Testis (tissue), 2 donors: ENCODE results near the gene ROBO1.

Experiments used
- CTCF ChIP-seq, 3 experiments: fragments of 450-650 bp in 2 of 3; fragments of 200-600 bp in 1 of 3; sonication (generic) in 1 of 3; IDR thresholded peaks; one replicate each; pipeline ENCODE4 v1.5.1; 2016 to 2019; ENCODE audit warnings: antibody characterized with exemption in 3 of 3, mild to moderate bottlenecking in 2 of 3, moderate library complexity in 1 of 3
- POLR2A ChIP-seq: fragments of 450-650 bp; IDR thresholded peaks from one replicate; pipeline ENCODE4 v1.6.1; 2017; ENCODE audit warnings: antibody characterized with exemption, mild to moderate bottlenecking, moderate library complexity

GRCh38 chr3:78717041-78717440, 1050.8 kb downstream of the ROBO1 start:
- TF ChIP-seq CTCF (IDR thresholded peaks at IDR 0.05), result no peak
- TF ChIP-seq POLR2A, result no peak
